ENCODE measurements around the gene EXOC2.

GRCh38 chr6:498795-499231 lies 194.1 kb downstream of the EXOC2 start:
- TF ChIP-seq TAF1 (IDR thresholded peaks at IDR 0.05; ENCODE audit: low read depth, low read length) (no peak), POLR2AphosphoS5 (IDR thresholded peaks at IDR 0.05; ENCODE audit: low read depth, low read length) (no peak), POLR2A (IDR thresholded peaks at IDR 0.05; ENCODE audit: low read depth, low read length) (peak; percentile 54; the same call in 1 of the 2 replicates)
